CMK (cell line): ENCODE data around the gene TCF7.

Source experiments
- DNase-seq: peaks from one replicate; pipeline ENCODE4 v3.0.0-alpha.2; 2010; ENCODE audit warnings: low read depth

TCF7 gene

DNA sequence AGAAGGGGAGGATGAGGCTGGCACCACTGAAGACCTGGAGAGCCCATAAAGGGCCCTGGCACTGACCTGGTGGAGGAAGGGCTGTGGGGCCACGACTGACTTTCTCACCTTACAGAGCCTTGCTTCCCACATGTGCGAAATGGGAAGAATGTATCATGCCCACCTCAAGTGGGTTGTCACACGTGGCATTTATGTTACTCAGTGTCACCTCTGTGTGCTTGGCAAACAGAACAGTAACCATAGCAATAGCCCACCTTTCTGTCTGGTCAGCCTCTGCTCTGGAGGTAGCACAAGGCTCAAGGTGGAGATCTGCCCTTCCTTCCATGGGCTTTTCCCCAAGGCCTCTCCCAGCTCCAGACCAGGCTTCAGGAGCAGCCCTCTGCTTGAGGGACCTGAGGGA lies 16.7 kb downstream of the TCF7 start:
- no peak for DNase-seq

GRCh38 chr5:134131578-134132350 lies 17.3 kb downstream of the TCF7 start:
- DNase-seq, result no peak

DNA sequence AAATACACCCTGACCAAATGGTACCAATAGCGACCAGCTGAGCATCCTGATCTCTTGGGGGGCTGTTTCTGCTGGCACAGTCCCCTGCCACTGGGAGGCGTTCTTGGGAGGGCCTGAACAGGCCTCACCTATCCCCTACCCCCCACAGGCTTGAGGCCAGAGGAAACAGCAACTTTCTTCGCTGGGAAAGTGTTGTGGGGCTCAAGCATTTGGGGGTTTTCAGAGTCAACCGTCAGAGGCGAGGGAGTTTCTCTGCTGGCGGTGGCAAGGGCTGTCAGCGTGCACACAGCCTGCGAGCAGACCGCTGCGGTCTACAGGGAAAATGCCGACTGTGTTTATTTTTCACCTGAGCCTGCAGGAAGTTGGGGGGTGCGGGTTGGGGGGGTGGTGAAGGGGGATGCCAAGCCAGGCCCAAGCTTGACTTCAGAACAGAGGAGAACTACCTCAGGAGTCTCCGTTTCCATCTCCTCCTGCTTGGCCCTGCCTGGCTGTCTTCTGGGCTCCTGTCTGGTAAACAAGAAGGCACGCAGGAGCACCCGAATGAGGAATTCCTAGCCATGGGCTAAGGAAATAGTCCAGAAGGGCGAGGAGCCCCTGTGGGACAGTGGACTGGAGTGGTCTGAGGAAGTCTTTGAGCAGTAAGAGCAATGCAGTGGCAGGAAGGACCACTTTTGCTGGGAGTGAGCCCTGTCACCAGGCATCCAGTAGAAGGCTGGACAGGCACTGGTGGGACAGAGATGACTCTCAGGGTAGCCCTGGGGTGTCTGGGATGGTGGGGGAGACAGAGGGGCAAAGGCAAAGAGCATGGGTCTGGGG lies 18.1 kb downstream of the TCF7 start:
- DNase-seq, result no peak

GRCh38 chr5:134133188-134133994 lies 18.9 kb downstream of the TCF7 start:
- no peak for DNase-seq

DNA sequence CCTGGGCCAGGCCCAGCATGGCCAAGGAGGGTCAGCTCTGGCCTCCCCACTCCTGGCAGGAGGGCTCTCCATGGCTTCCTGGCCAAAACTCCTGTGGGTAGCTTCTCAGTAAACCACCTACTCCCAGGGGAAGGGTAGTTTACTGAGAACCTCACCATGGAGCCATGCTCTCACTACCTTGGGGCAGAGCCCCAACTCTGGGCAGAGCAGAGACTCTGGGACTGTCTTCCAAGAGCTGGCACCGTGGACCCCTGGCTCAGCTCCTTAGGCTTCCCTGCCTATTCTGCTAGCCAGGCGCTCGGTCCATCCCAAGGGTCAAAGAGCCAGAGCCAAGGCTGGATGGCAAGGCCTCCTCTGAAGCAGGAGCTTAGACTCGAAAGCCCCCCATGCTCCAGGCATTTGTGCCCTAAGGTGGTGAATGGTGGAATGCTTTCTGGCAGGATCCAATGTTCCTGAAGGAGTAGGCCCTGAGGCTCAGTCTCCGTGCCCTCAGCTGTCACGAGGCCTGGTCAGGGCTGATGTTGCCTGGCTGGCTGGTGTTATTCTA lies 19.6 kb downstream of the TCF7 start:
- no peak for DNase-seq

DNA sequence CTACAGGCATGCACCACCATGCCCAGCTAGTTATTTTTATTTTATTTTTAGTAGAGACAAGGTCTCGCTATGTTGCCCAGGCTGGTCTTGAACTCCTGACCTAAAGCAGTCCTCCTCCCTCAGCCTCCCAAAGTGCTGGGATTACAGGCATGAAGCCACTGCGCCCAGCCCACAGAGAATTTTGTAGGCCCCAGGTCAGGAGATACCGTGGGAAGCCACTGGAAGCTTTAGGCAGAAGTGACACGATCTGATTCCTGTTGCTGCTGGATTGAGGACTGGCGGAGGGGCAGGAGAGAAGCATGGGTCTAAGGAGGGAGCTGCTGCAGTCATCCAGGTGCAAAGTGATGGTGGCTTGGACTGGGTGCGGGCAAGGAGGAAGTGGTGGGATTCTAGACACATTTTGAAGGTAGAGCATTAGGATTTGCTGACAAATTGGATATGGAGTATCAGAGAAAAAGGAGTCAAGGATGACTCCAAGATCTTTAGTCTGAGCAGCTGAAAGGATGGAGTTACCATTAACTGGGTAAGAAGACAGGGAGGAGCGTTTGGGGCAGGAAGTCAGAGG lies 20.7 kb downstream of the TCF7 start:
- no peak for DNase-seq

DNA sequence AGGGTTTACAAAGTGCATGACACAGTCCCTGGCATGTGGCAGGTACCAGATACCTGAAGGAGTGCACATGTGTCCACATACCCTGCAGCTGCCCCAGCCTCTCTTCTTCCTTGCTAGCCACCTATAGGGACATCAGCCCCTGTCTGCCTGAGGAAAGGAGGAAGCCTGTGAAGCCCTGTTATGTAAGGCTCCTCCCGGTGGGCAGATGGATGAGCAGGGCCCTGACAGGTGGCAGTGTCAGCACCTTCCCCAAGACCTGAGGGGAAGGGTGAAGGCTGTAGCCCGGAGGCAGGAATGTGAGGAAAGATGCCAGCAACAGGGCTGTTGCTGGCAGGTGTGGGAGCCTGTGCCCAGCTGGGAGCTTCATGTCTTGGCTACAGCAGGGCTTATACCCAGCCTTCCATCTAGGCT lies 21.7 kb downstream of the TCF7 start:
- DNase-seq, result no peak

GRCh38 chr5:134136771-134137170 lies 22.3 kb downstream of the TCF7 start:
- no peak for DNase-seq

GRCh38 chr5:134138416-134139376 lies 24.2 kb downstream of the TCF7 start:
- DNase-seq, result no peak

- DNase-seq, result no peak
Measured at GRCh38 chr5:134139377-134139851, 24.9 kb downstream of the TCF7 start.

DNA sequence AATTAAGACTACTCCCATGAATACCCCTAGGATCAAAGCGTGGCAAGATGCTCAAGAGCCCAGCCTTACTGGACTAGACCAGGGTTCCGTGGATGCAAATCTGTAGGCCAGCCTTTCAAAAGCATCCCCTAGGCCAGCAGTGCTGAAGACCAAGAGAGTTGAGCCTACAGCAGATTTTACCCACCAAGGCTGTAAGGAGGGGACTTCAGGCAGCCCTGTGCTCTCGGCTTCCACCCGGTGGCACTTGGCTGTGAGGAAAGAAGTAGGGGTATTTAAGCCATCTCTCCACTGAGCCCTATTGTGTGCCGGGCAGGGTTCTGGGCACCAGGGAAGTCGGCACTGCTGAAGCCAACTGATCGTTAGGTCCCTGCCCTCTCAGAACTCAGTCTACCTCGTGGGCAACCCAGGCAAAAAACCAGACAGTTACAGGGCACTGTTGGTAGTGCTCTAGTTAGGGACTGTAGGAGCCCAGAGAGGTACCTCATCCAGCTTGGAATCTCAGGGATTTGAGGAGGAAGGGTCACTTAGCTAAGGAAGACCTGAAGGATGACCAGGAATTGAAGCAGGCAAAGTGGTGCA lies 25.5 kb downstream of the TCF7 start:
- no peak for DNase-seq

DNA sequence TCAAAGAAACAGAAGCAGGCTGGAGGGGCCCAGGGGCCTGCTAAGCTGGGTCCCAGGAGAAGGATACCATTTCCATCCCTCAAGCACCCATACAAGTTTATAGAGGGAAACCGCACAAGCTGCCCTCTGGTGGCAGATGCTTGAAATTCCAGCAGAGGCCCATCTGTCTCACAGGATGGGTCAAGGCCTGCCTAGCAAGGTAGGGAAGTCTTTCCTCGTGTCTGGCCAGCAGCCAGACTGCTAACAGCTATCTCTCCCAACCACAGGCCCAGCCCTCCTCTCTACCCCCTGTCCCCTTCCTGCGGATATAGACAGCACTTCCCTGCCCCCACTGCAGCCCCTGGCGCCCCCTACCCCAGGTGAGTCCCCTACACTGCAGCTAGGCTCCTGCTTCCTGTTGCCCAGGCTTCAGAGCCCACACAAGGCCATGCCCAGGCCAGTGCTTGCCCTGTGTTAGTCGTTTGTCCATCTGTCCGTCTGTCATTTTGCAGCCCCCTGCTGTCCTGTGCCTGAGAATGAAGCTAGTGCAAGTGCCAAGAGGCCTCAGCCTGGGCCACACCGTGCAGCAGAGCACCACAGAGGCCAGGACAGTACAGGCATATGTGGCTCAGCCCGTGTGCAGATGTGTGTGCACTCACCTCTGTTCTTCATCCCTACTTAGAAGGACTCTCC lies 26.2 kb downstream of the TCF7 start:
- peak; percentile 76 for DNase-seq

GRCh38 chr5:134141331-134142050 lies 27.0 kb downstream of the TCF7 start:
- no peak for DNase-seq

GRCh38 chr5:134142052-134142451 lies 27.6 kb downstream of the TCF7 start:
- no peak for DNase-seq

GRCh38 chr5:134142806-134143205 lies 28.3 kb downstream of the TCF7 start:
- no peak for DNase-seq

GRCh38 chr5:134143431-134143830 lies 28.9 kb downstream of the TCF7 start:
- DNase-seq, result no peak

- no peak for DNase-seq
Measured at GRCh38 chr5:134143944-134144941, 29.8 kb downstream of the TCF7 start.
